Stomach (tissue), 9 donors: ENCODE data around the gene CHD6. TPM values are rescaled to one million over a fixed set of nuclear protein-coding genes. Genes with fewer than 3 reads are reported as not detected.

Experiments
- DNase-seq, 2 donors: peaks; one replicate each; pipeline versions ENCODE4 v3.0.0 to v3.0.0-alpha.2; 2013 to 2019
- H3K27ac ChIP-seq, 5 donors: fragments of 200-600 bp in 4 of 5; sonication (generic) in 4 of 5; one replicate each; pipeline ENCODE4 v1.5.1; 2013 to 2019; ENCODE audit warnings: mild to moderate bottlenecking in 1 of 5, moderate library complexity in 1 of 5
- H3K27me3 ChIP-seq, 3 donors: fragments of 200-600 bp; sonication (generic); one replicate each; pipeline ENCODE4 v1.5.1; 2017 to 2019; ENCODE audit warnings: mixed run types in 1 of 3
- H3K36me3 ChIP-seq, 4 donors: fragments of 200-600 bp; sonication (generic); 1 replicate in 3 of 4; 2 replicates in 1 of 4; pipeline ENCODE4 v1.5.1; 2016 to 2019
- H3K4me1 ChIP-seq, 4 donors: fragments of 200-600 bp; sonication (generic); one replicate each; pipeline ENCODE4 v1.5.1; 2016 to 2019
- H3K4me3 ChIP-seq, 4 donors: fragments of 200-600 bp; sonication (generic) in 3 of 4; one replicate each; pipeline ENCODE4 v1.5.1; 2016 to 2019; ENCODE audit warnings: mild to moderate bottlenecking in 1 of 4
- H3K9me3 ChIP-seq, 4 donors: fragments of 200-600 bp; sonication (generic); one replicate each; pipeline ENCODE4 v1.5.1; 2016 to 2019
- EP300 ChIP-seq: sonication (generic); formaldehyde crosslinking; IDR thresholded peaks from one replicate; pipeline ENCODE4 v1.6.1; 2017; ENCODE audit warnings: antibody characterized with exemption
- POLR2A ChIP-seq, 4 donors: fragments of 450-650 bp; IDR thresholded peaks; one replicate each; pipeline ENCODE4 v1.6.1; 2016; ENCODE audit warnings: antibody characterized with exemption in 4 of 4, control low read depth in 2 of 4, mild to moderate bottlenecking in 1 of 4, moderate library complexity in 1 of 4
- POLR2AphosphoS5 ChIP-seq, 3 donors: sonication (generic); formaldehyde crosslinking; IDR thresholded peaks; one replicate each; pipeline ENCODE4 v1.6.1; 2016; ENCODE audit warnings: antibody characterized with exemption in 3 of 3
- WGBS, 5 donors: extraction: QIAGEN DNeasy Blood & Tissue Kit in 3 of 5; methylation state at CpG; one replicate each; pipeline versions ENCODE4 v1.1.5 to v1.1.7; 2013 to 2018; 5-methylcytosine and 5-hydroxymethylcytosine counted together
- intact Hi-C: fragments of 100-400 bp; cut with DNase I; formaldehyde crosslinking; loops from one replicate; pipeline ENCODE4 v1.15.1; 2023; ENCODE audit warnings: low total_unique reads
- polyA plus RNA-seq, 3 donors: library from polyadenylated mRNA; stranded (reverse); fragments of 200-250 nt; gene quantifications; one replicate each; pipeline ENCODE4 v1.2.3, GENCODE V29; 2013
- total RNA-seq, 5 donors: library from RNA; depleted of rRNA; stranded (reverse); fragments of >200 nt; gene quantifications; one replicate each; pipeline versions ENCODE4 v1.1.0 to v1.2.3, GENCODE V29; 2014 to 2016
- TF ChIP-seq, protein P1 (sequence below), 7 experiments: fragments of 450-650 bp in 4 of 7; fragments of 200-600 bp in 3 of 7; sonication (generic) in 3 of 7; IDR thresholded peaks; one replicate each; pipeline ENCODE4 v1.5.1; 2016 to 2019; ENCODE audit warnings: antibody characterized with exemption in 7 of 7, control low read depth in 2 of 7, mild to moderate bottlenecking in 1 of 7
- donor health status: healthy with polysubstance abuse.
- donor health status: Bipolar disorder and iron deficiency.
- donor health status: healthy.

CHD6 gene
- total and polyA plus RNA-seq, 8 donors, result 4.4 to 84.6 (median 47.5) TPM

- TF ChIP-seq EP300 (no peak), POLR2AphosphoS5 (IDR thresholded peaks at IDR 0.05) (no peak), POLR2A (IDR thresholded peaks at IDR 0.05) (no peak)
- TF ChIP-seq, protein P1, sequence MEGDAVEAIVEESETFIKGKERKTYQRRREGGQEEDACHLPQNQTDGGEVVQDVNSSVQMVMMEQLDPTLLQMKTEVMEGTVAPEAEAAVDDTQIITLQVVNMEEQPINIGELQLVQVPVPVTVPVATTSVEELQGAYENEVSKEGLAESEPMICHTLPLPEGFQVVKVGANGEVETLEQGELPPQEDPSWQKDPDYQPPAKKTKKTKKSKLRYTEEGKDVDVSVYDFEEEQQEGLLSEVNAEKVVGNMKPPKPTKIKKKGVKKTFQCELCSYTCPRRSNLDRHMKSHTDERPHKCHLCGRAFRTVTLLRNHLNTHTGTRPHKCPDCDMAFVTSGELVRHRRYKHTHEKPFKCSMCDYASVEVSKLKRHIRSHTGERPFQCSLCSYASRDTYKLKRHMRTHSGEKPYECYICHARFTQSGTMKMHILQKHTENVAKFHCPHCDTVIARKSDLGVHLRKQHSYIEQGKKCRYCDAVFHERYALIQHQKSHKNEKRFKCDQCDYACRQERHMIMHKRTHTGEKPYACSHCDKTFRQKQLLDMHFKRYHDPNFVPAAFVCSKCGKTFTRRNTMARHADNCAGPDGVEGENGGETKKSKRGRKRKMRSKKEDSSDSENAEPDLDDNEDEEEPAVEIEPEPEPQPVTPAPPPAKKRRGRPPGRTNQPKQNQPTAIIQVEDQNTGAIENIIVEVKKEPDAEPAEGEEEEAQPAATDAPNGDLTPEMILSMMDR (IDR thresholded peaks at IDR 0.05), result no peak
- intact Hi-C loops, result no loop called here
- peaks cover 43 to 87% (median 85%) of the 10 kb centered on the region in 4 donors for H3K36me3 ChIP-seq
- no peak overlapping the region for H3K4me3 ChIP-seq
- DNase-seq, result no peak
- no peak overlapping the region for H3K27ac ChIP-seq
- H3K27me3 ChIP-seq, result no peaks in the 10 kb centered on the region
- H3K9me3 ChIP-seq, result no peaks in the 10 kb centered on the region
- 71 to 85% (median 83%) methylated on average over 10 of the region's 10 CpGs for WGBS, 5 donors
- peaks cover 6 to 35% (median 13%) of the 10 kb centered on the region in 4 donors for H3K4me1 ChIP-seq
Measured at GRCh38 chr20:41406353-41406752, 211.8 kb downstream of the CHD6 start.

DNA sequence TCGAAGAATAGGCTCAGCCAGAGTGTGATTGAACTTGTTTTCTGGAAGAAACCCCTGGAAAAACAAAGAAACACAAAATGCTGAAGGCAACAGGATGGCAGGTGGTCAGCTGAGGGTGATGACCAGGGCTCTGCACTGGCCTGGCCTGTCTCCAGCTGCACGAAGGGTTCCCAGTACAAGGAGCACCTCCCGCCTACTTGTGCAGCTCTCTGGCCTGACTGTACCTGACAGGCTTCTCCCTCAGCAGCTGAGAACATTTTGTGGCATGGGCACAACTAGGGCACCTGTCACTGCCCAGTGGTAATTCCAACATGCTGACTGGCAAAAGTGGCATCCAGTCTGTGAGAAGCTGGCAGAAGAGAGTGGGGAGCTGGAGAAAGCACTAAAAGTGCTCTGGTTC is 212.7 kb downstream of the CHD6 start:
- WGBS, 5 donors, result 82 to 93% (median 92%) methylated on average over 3 of the region's 3 CpGs

GRCh38 chr20:41403604-41404003 is 214.6 kb downstream of the CHD6 start:
- 92 to 95% (median 93%) methylated on average over 12 of the region's 12 CpGs for WGBS, 5 donors
- intact Hi-C loops, result no loop called here
- peaks cover 28 to 60% (median 58%) of the 10 kb centered on the region in 4 donors for H3K36me3 ChIP-seq
- H3K27me3 ChIP-seq, result no peaks in the 10 kb centered on the region
- no peak for DNase-seq
- H3K9me3 ChIP-seq, result no peaks in the 10 kb centered on the region
- no peak overlapping the region for H3K4me3 ChIP-seq
- peaks cover 0 to 17% (median 7%) of the 10 kb centered on the region in 4 donors for H3K4me1 ChIP-seq
- TF ChIP-seq EP300, result no peak
- TF ChIP-seq, protein P1 (IDR thresholded peaks at IDR 0.05), result no peak
- TF ChIP-seq POLR2A (IDR thresholded peaks at IDR 0.05), result no peak
- no peak for TF ChIP-seq POLR2AphosphoS5 (IDR thresholded peaks at IDR 0.05)
- H3K27ac ChIP-seq, result no peak overlapping the region

More for the DNA sequence above, 212.7 kb downstream of the CHD6 start:
- no peaks in the 10 kb centered on the region for H3K27me3 ChIP-seq
- H3K27ac ChIP-seq, result no peak overlapping the region
- no peak for DNase-seq
- TF ChIP-seq, protein P1 (IDR thresholded peaks at IDR 0.05), result no peak
- TF ChIP-seq EP300 (no peak), POLR2AphosphoS5 (IDR thresholded peaks at IDR 0.05) (no peak), POLR2A (IDR thresholded peaks at IDR 0.05) (no peak)
- intact Hi-C loops, result no loop called here
- H3K4me1 ChIP-seq, result peaks cover 5 to 26% (median 12%) of the 10 kb centered on the region in 4 donors
- no peak overlapping the region for H3K4me3 ChIP-seq
- H3K36me3 ChIP-seq, result peaks cover 42 to 78% (median 76%) of the 10 kb centered on the region in 4 donors
- no peaks in the 10 kb centered on the region for H3K9me3 ChIP-seq

GRCh38 chr20:41398408-41398807 is 219.8 kb downstream of the CHD6 start:
- no peaks in the 10 kb centered on the region for H3K27me3 ChIP-seq

More at GRCh38 chr20:41398408-41398807, 219.8 kb downstream of the CHD6 start:
- peak overlapping the region; percentile 3 to 78 (median 66) for H3K27ac ChIP-seq
- 70 to 81% (median 76%) methylated on average over 2 of the region's 2 CpGs for WGBS, 5 donors
- H3K4me1 ChIP-seq, result peaks cover 11 to 50% (median 28%) of the 10 kb centered on the region in 4 donors
- DNase-seq, result peak; percentile 34 to 89
- TF ChIP-seq EP300 (no peak), POLR2AphosphoS5 (IDR thresholded peaks at IDR 0.05) (peak; percentile 71 to 88 (median 81)), POLR2A (IDR thresholded peaks at IDR 0.05) (no peak)
- TF ChIP-seq, protein P1 (IDR thresholded peaks at IDR 0.05), result no peak
- no peak overlapping the region for H3K4me3 ChIP-seq
- intact Hi-C loops, result no loop called here
- no peaks in the 10 kb centered on the region for H3K9me3 ChIP-seq
- peaks cover 0 to 8% (median 6%) of the 10 kb centered on the region in 4 donors for H3K36me3 ChIP-seq
